K562 (cell line): Measurements from ENCODE around the gene STPG4. TPM values are rescaled to one million over a fixed set of nuclear protein-coding genes. Genes with fewer than 3 reads are reported as not detected.

Experiments
- BACH1 ChIP-seq: fragments of 200-800 bp; sonication (Bioruptor generic); IDR thresholded peaks from 2 replicates; pipeline ENCODE4 v1.6.1; 2016; ENCODE audit warnings: missing genetic modification characterization, missing compliant biosample characterization
- CBX8 ChIP-seq: fragments of 200-600 bp; sonication (generic); IDR thresholded peaks from 2 replicates; pipeline ENCODE4 v1.6.1; 2012; ENCODE audit warnings: borderline replicate concordance, mixed run types, low read depth, mild to moderate bottlenecking, moderate library complexity, mixed read lengths, low read length, control low read depth, inconsistent platforms; ENCODE audit not compliant: poor library complexity, severe bottlenecking; ENCODE audit errors: extremely low read depth
- CHAMP1 ChIP-seq: fragments of 450-650 bp; IDR thresholded peaks from 2 replicates; pipeline ENCODE4 v1.6.1; 2016; ENCODE audit warnings: mild to moderate bottlenecking
- CREBBP ChIP-seq: IDR thresholded peaks from one replicate; pipeline ENCODE4 v1.6.1; 2012; ENCODE audit warnings: low read depth, mild to moderate bottlenecking, control low read depth, inconsistent platforms, low read length
- ELF4 ChIP-seq: fragments of 450-650 bp; formaldehyde crosslinking; IDR thresholded peaks from 2 replicates; pipeline ENCODE4 v1.4.0; 2022; ENCODE audit warnings: missing genetic modification characterization
- ESRRA ChIP-seq: fragments of 450-650 bp; IDR thresholded peaks from 2 replicates; pipeline ENCODE4 v1.6.1; 2014; ENCODE audit warnings: low read depth, mild to moderate bottlenecking, moderate library complexity, borderline replicate concordance
- GTF2E2 ChIP-seq: fragments of 200-800 bp; sonication (Bioruptor generic); IDR thresholded peaks from 2 replicates; pipeline ENCODE4 v1.6.1; 2016; ENCODE audit warnings: missing genetic modification characterization, missing compliant biosample characterization
- MXI1 ChIP-seq: IDR thresholded peaks from 2 replicates; pipeline ENCODE4 v1.6.1; 2011; ENCODE audit warnings: low read depth, mild to moderate bottlenecking, improper control_type of control experiment, low read length
- NRF1 ChIP-seq, 2 experiments: fragments of 450-650 bp; IDR thresholded peaks in 1 of 2; conservative IDR thresholded peaks in 1 of 2; 2 replicates each; pipeline ENCODE4 v1.6.1; 2014; ENCODE audit warnings: mild to moderate bottlenecking in 2 of 2
- POLR2B ChIP-seq: fragments of 450-650 bp; IDR thresholded peaks from 2 replicates; pipeline ENCODE4 v1.6.1; 2018; ENCODE audit warnings: low read depth; ENCODE audit not compliant: partially characterized antibody
- SP2 ChIP-seq: IDR thresholded peaks from 2 replicates; pipeline ENCODE4 v1.6.1; 2011; ENCODE audit warnings: mild to moderate bottlenecking, low read depth, low read length, moderate library complexity; ENCODE audit not compliant: poor library complexity, severe bottlenecking; ENCODE audit errors: extremely low read depth
- STAT5A ChIP-seq: IDR thresholded peaks from 2 replicates; pipeline ENCODE4 v1.6.1; 2012; ENCODE audit warnings: low read length, inconsistent platforms, borderline replicate concordance
- TCF3 ChIP-seq: sonication (generic); formaldehyde crosslinking; IDR thresholded peaks from 2 replicates; pipeline ENCODE4 v1.4.0; 2020; ENCODE audit warnings: mild to moderate bottlenecking, missing genetic modification reagents
- ZC3H4 ChIP-seq: sonication (generic); formaldehyde crosslinking; IDR thresholded peaks from 2 replicates; pipeline ENCODE4 v1.9.0; 2021; ENCODE audit warnings: missing genetic modification reagents, borderline replicate concordance
- ZNF133 ChIP-seq: fragments of 250-450 bp; sonication (Bioruptor Pico); IDR thresholded peaks from 2 replicates; pipeline ENCODE4 v1.4.0; 2020; ENCODE audit warnings: mild to moderate bottlenecking
- ZNF134 ChIP-seq: fragments of 250-450 bp; sonication (Bioruptor Pico); conservative IDR thresholded peaks from 2 replicates; pipeline ENCODE4 v1.4.0; 2020
- ZNF175 ChIP-seq: fragments of 200-800 bp; sonication (Bioruptor generic); IDR thresholded peaks from 2 replicates; pipeline ENCODE4 v1.6.1; 2016; ENCODE audit warnings: low read depth, mild to moderate bottlenecking, missing genetic modification characterization, missing compliant biosample characterization
- ZNF57 ChIP-seq: fragments of 450-650 bp; formaldehyde crosslinking; IDR thresholded peaks from 2 replicates; pipeline ENCODE4 v1.4.0; 2020; ENCODE audit warnings: mild to moderate bottlenecking, moderate library complexity
- ZNF584 ChIP-seq: fragments of 200-800 bp; sonication (Bioruptor generic); IDR thresholded peaks from 2 replicates; pipeline ENCODE4 v1.6.1; 2016; ENCODE audit warnings: low read depth, mild to moderate bottlenecking, missing genetic modification characterization, missing compliant biosample characterization
- ZNF76 ChIP-seq: fragments of 250-450 bp; sonication (Bioruptor Pico); IDR thresholded peaks from 2 replicates; pipeline ENCODE4 v1.4.0; 2020; ENCODE audit warnings: mild to moderate bottlenecking, moderate library complexity, borderline replicate concordance
- polyA plus RNA-seq, 8 experiments: library from polyadenylated mRNA; depleted of rRNA in 4 of 8; stranded (reverse) in 5 of 8; unstranded in 3 of 8; fragments of >200 nt; fragmentation: Nextera tagmentation in 2 of 8; fragmentation: Illumina TruSeq in 1 of 8; extraction: Ambion mirVana in 2 of 8; extraction: Trizol in 1 of 8; gene quantifications; 2 replicates each; pipeline versions ENCODE4 v1.2.1 to v1.2.3, GENCODE V29; 2011 to 2014; ENCODE audit warnings: inconsistent platforms in 1 of 8, missing spikeins in 1 of 8
- total RNA-seq, 7 experiments: library from RNA; depleted of rRNA in 6 of 7; stranded (reverse); fragments of >200 nt in 6 of 7; fragmentation: Illumina TruSeq in 2 of 7; extraction: Trizol in 2 of 7; gene quantifications; 2 replicates each; pipeline versions ENCODE4 v1.2.1 to v1.2.3, GENCODE V29; 2011 to 2021; ENCODE audit warnings: low replicate concordance in 1 of 7
- TF ChIP-seq, protein P1 (sequence below): fragments of 450-650 bp; conservative IDR thresholded peaks from 2 replicates; pipeline ENCODE4 v1.6.1; 2016; ENCODE audit warnings: missing genetic modification characterization, low read depth, mild to moderate bottlenecking, control low read depth, missing compliant biosample characterization
- TF ChIP-seq, protein P2 (sequence below): fragments of 450-650 bp; IDR thresholded peaks from 2 replicates; pipeline ENCODE4 v1.6.1; 2018; ENCODE audit warnings: mild to moderate bottlenecking, low read depth; ENCODE audit not compliant: partially characterized antibody

Gene STPG4
- total and polyA plus RNA-seq, 9 of the 15 experiments (the other 6 are each of a cell fraction or from before 2014, with no cell fraction given): 0.10 to 0.68 (median 0.22) TPM; not detected in 6

DNA sequence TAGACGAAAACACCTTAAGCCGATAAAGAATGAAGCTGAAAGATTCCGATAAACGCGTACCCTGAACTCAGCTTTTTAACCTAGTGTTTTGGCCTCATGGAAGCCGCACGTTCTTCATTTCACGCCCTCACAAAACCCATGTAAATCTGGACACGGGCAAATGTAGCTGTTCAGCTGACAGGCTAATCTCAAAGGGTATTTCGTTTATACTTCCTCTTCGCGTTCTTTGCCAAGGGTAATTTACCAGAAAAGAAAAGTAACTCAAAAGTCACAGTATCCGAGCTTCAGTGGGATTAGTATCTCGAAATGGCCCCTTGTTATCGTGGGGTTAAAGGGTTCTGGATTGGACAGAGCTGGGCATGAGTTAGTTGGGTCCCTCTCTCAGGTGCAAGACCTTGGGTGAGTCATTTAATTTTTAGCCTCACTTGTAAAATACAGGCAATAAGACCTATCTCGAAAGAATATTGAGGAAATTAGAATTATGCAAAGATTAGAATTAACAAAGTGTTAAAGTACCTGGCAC lies 22.0 kb upstream of the STPG4 start (continued):
- TF ChIP-seq, protein P1, sequence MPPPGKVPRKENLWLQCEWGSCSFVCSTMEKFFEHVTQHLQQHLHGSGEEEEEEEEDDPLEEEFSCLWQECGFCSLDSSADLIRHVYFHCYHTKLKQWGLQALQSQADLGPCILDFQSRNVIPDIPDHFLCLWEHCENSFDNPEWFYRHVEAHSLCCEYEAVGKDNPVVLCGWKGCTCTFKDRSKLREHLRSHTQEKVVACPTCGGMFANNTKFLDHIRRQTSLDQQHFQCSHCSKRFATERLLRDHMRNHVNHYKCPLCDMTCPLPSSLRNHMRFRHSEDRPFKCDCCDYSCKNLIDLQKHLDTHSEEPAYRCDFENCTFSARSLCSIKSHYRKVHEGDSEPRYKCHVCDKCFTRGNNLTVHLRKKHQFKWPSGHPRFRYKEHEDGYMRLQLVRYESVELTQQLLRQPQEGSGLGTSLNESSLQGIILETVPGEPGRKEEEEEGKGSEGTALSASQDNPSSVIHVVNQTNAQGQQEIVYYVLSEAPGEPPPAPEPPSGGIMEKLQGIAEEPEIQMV (tag): 0 out of 2 replicates have a peak, but pooled peaks have one; percentile 11
- TF ChIP-seq TCF3 (CRISPR knock-in tag) (0 out of 2 replicates have a peak, but pooled peaks have one; percentile 9), GTF2E2 (tag) (peak; percentile 0; the same call in 1 of the 2 replicates), CREBBP (no peak), ZNF57 (CRISPR knock-in tag) (peak; percentile 49; the same call in 1 of the 2 replicates), BACH1 (tag) (peak; percentile 56; the same call in 1 of the 2 replicates), NRF1 (conservative IDR thresholded peaks at IDR 0.05 in 1 of 2, IDR thresholded peaks at IDR 0.05 in 1 of 2) (peak; percentile 4 to 54; a peak in 3 of 4 replicates), POLR2B (peak; percentile 57), ZNF76 (CRISPR knock-in tag) (0 out of 2 replicates have a peak, but pooled peaks have one; percentile 31), CHAMP1 (no peak), ZNF584 (CRISPR knock-in tag) (0 out of 2 replicates have a peak, but pooled peaks have one; percentile 40), MXI1 (no peak), ZNF175 (CRISPR knock-in tag) (0 out of 2 replicates have a peak, but pooled peaks have one; percentile 12), ELF4 (CRISPR knock-in tag) (peak; percentile 40; the same call in 1 of the 2 replicates), STAT5A (0 out of 2 replicates have a peak, but pooled peaks have one; percentile 24), CBX8 (no peak), ESRRA (no peak), ZNF133 (CRISPR knock-in tag) (0 out of 2 replicates have a peak, but pooled peaks have one; percentile 0), ZNF134 (0 out of 2 replicates have a peak, but pooled peaks have one; percentile 27), SP2 (no peak), ZC3H4 (CRISPR knock-in tag) (peak; percentile 76; the same call in 1 of the 2 replicates)
- TF ChIP-seq, protein P2, sequence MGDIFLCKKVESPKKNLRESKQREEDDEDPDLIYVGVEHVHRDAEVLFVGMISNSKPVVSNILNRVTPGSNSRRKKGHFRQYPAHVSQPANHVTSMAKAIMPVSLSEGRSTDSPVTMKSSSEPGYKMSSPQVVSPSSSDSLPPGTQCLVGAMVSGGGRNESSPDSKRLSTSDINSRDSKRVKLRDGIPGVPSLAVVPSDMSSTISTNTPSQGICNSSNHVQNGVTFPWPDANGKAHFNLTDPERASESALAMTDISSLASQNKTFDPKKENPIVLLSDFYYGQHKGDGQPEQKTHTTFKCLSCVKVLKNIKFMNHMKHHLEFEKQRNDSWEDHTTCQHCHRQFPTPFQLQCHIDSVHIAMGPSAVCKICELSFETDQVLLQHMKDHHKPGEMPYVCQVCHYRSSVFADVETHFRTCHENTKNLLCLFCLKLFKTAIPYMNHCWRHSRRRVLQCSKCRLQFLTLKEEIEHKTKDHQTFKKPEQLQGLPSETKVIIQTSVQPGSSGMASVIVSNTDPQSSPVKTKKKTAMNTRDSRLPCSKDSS: peak; percentile 43
